Prostate gland (tissue), 2 donors: ENCODE results near the gene FOXP1. TPM values are rescaled to one million over a fixed set of nuclear protein-coding genes. Genes with fewer than 3 reads are reported as not detected.

Source experiments
- DNase-seq: peaks from one replicate; pipeline ENCODE4 v3.0.0-alpha.2; 2019; ENCODE audit warnings: low spot score
- H3K27ac ChIP-seq, 2 donors: fragments of 200-600 bp; sonication (generic); 2 replicates each; pipeline ENCODE4 v1.5.1; 2017 to 2019
- H3K27me3 ChIP-seq: fragments of 200-600 bp; sonication (generic); replicated peaks from 2 replicates; pipeline ENCODE4 v1.5.1; 2019; ENCODE audit not compliant: insufficient read depth
- H3K36me3 ChIP-seq, 2 donors: fragments of 200-600 bp; sonication (generic); 1 replicate in 1 of 2; 2 replicates in 1 of 2; pipeline versions ENCODE4 v1.5.1 to v1.8.1; 2017 to 2019
- H3K4me1 ChIP-seq: fragments of 200-600 bp; sonication (generic); replicated peaks from 2 replicates; pipeline ENCODE4 v1.5.1; 2019
- H3K4me3 ChIP-seq, 2 donors: fragments of 200-600 bp; sonication (generic); 2 replicates each; pipeline ENCODE4 v1.5.1; 2017 to 2019
- H3K9me3 ChIP-seq: fragments of 200-600 bp; sonication (generic); 2 replicates; pipeline ENCODE4 v1.5.1; 2017
- CTCF ChIP-seq, 4 experiments: fragments of 200-600 bp in 2 of 4; fragments of 450-650 bp in 2 of 4; sonication (generic) in 2 of 4; IDR thresholded peaks; 1 replicate in 3 of 4; 2 replicates in 1 of 4; pipeline ENCODE4 v1.5.1; 2016 to 2019; ENCODE audit warnings: antibody characterized with exemption in 4 of 4, mild to moderate bottlenecking in 2 of 4, moderate library complexity in 2 of 4
- POLR2A ChIP-seq: fragments of 450-650 bp; IDR thresholded peaks from one replicate; pipeline ENCODE4 v1.6.1; 2016; ENCODE audit warnings: antibody characterized with exemption, mild to moderate bottlenecking
- POLR2AphosphoS5 ChIP-seq: sonication (generic); formaldehyde crosslinking; IDR thresholded peaks from one replicate; pipeline ENCODE4 v1.6.1; 2017; ENCODE audit warnings: antibody characterized with exemption
- WGBS: methylation state at CpG from one replicate; pipeline ENCODE4 v1.1.5; 2018; 5-methylcytosine and 5-hydroxymethylcytosine counted together
- intact Hi-C: fragments of 100-400 bp; cut with DNase I; formaldehyde crosslinking; loops from one replicate; pipeline ENCODE4 v1.14.2; 2022
- total RNA-seq, 2 donors: library from RNA; depleted of rRNA; stranded (reverse); fragments of >200 nt; gene quantifications; one replicate each; pipeline ENCODE4 v1.1.0, GENCODE V29; 2016

The FOXP1 gene
- total RNA-seq, 2 donors from 2014 or later = 133 to 156 TPM

- no peak for DNase-seq
- no peaks in the 10 kb centered on the region for H3K27me3 ChIP-seq
- no peaks in the 10 kb centered on the region for H3K9me3 ChIP-seq
- intact Hi-C loops = no loop called here
- no peak overlapping the region for H3K4me3 ChIP-seq
- TF ChIP-seq POLR2AphosphoS5 (no peak), POLR2A (no peak), CTCF (IDR thresholded peaks at IDR 0.05) (no peak)
- H3K4me1 ChIP-seq = peaks cover 22% of the 10 kb centered on the region
- WGBS = 58% methylated on average over 5 of the region's 5 CpGs
- H3K27ac ChIP-seq = peak overlapping the region; percentile 42 to 81
- H3K36me3 ChIP-seq = no peaks in the 10 kb centered on the region
These were observed 548.2 kb downstream of the FOXP1 start for GRCh38 chr3:71035314-71035713.

GRCh38 chr3:71033681-71034220 lies 549.8 kb downstream of the FOXP1 start:
- peak overlapping the region; percentile 38 to 81 for H3K27ac ChIP-seq
- 61% methylated on average over 9 of the region's 9 CpGs for WGBS
- no peak for DNase-seq
- no peaks in the 10 kb centered on the region for H3K36me3 ChIP-seq
- intact Hi-C loops = no loop called here
- no peaks in the 10 kb centered on the region for H3K9me3 ChIP-seq
- no peak for TF ChIP-seq CTCF (IDR thresholded peaks at IDR 0.05)
- no peak for TF ChIP-seq POLR2AphosphoS5
- no peak for TF ChIP-seq POLR2A
- no peak overlapping the region for H3K4me3 ChIP-seq
- no peaks in the 10 kb centered on the region for H3K27me3 ChIP-seq
- H3K4me1 ChIP-seq = peaks cover 22% of the 10 kb centered on the region

DNA sequence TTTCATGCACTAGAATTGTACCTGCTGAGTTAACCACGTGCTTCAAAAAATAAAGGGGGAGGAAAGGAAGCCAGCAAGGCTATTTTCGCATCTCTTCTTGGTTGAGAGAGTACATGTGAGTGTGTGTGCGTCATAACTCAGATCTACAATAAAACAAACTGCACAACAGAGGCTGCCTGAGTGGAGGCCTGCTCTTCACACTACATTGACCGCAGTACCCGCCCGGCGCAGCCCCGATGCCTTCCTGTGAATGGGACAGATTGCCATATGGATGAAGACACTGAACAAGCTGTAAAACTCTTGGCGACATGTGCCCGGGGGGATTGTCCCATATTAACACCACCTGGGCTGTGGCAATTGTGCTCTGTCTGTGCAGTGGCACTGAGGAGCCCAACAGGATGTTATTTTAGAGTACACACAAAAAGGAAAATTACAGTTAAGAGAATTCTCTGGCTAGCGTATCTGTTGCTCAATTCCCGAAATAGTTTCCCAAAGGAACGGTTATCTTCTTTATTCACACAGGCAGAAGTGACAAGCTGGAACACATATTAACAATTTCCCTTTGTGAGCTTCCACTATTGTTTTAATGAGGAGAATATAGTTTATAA lies 551.5 kb downstream of the FOXP1 start:
- Histone ChIP-seq H3K27me3 (no peaks in the 10 kb centered on the region), H3K4me1 (peaks cover 18% of the 10 kb centered on the region), H3K27ac (peak overlapping the region; percentile 67 to 81), H3K36me3 (no peaks in the 10 kb centered on the region), H3K4me3 (no peak overlapping the region), H3K9me3 (no peaks in the 10 kb centered on the region)
- no peak for DNase-seq
- intact Hi-C loops = no loop called here
- WGBS = 55% methylated on average over 13 of the region's 13 CpGs
- TF ChIP-seq POLR2AphosphoS5 = no peak
- no peak for TF ChIP-seq POLR2A
- TF ChIP-seq CTCF (IDR thresholded peaks at IDR 0.05) = no peak

GRCh38 chr3:71031181-71031580 lies 552.3 kb downstream of the FOXP1 start:
- H3K4me3 ChIP-seq = no peak overlapping the region
- H3K27ac ChIP-seq = peak overlapping the region; percentile 67 to 81
- H3K9me3 ChIP-seq = no peaks in the 10 kb centered on the region
- 15% methylated on average over 1 of the region's 1 CpG for WGBS
- no peaks in the 10 kb centered on the region for H3K27me3 ChIP-seq
- no peaks in the 10 kb centered on the region for H3K36me3 ChIP-seq
- intact Hi-C loops = no loop called here
- TF ChIP-seq CTCF (IDR thresholded peaks at IDR 0.05) (peak in 1 of 4 experiments; percentile 5), POLR2A (no peak), POLR2AphosphoS5 (peak; percentile 54)
- no peak for DNase-seq
- H3K4me1 ChIP-seq = peaks cover 18% of the 10 kb centered on the region

GRCh38 chr3:71030748-71031147 lies 552.8 kb downstream of the FOXP1 start:
- H3K27me3 ChIP-seq = no peaks in the 10 kb centered on the region
- intact Hi-C loops = no loop called here
- no peak for TF ChIP-seq POLR2A
- TF ChIP-seq CTCF (IDR thresholded peaks at IDR 0.05) = no peak
- TF ChIP-seq POLR2AphosphoS5 = no peak
- no peaks in the 10 kb centered on the region for H3K36me3 ChIP-seq
- peaks cover 18% of the 10 kb centered on the region for H3K4me1 ChIP-seq
- no peak overlapping the region for H3K4me3 ChIP-seq
- peak overlapping the region; percentile 67 to 81 for H3K27ac ChIP-seq
- H3K9me3 ChIP-seq = no peaks in the 10 kb centered on the region
- 86% methylated on average over 5 of the region's 5 CpGs for WGBS
- no peak for DNase-seq
